Omental fat pad (tissue), 4 donors: ENCODE measurements around the gene EPHA4. TPM values are rescaled to one million over a fixed set of nuclear protein-coding genes. Genes with fewer than 3 reads are reported as not detected.

Source experiments
- ATAC-seq: fragments of 150-250 bp; one replicate; pipeline ENCODE4 v1.9.1; 2016; ENCODE audit warnings: mild to moderate bottlenecking, moderate library complexity; ENCODE audit not compliant: low FRiP score
- DNase-seq: peaks from one replicate; pipeline ENCODE4 v3.0.0-alpha.2; 2019; ENCODE audit warnings: low spot score
- total RNA-seq, 4 donors: library from RNA; depleted of rRNA; stranded (reverse); fragments of >200 nt; gene quantifications; one replicate each; pipeline ENCODE4 v1.1.0, GENCODE V29; 2016
- TF ChIP-seq, protein P1 (sequence below), 3 donors: fragments of 450-650 bp; IDR thresholded peaks; one replicate each; pipeline ENCODE4 v1.5.1; 2016 to 2017; ENCODE audit warnings: antibody characterized with exemption in 3 of 3, mild to moderate bottlenecking in 3 of 3, moderate library complexity in 2 of 3

Gene EPHA4
- total RNA-seq, 4 donors from 2014 or later: 18.5 to 43.0 (median 23.6) TPM

- ATAC-seq (no peak), DNase-seq (no peak)
- TF ChIP-seq, protein P1, sequence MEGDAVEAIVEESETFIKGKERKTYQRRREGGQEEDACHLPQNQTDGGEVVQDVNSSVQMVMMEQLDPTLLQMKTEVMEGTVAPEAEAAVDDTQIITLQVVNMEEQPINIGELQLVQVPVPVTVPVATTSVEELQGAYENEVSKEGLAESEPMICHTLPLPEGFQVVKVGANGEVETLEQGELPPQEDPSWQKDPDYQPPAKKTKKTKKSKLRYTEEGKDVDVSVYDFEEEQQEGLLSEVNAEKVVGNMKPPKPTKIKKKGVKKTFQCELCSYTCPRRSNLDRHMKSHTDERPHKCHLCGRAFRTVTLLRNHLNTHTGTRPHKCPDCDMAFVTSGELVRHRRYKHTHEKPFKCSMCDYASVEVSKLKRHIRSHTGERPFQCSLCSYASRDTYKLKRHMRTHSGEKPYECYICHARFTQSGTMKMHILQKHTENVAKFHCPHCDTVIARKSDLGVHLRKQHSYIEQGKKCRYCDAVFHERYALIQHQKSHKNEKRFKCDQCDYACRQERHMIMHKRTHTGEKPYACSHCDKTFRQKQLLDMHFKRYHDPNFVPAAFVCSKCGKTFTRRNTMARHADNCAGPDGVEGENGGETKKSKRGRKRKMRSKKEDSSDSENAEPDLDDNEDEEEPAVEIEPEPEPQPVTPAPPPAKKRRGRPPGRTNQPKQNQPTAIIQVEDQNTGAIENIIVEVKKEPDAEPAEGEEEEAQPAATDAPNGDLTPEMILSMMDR (IDR thresholded peaks at IDR 0.05): no peak
Measured at GRCh38 chr2:221428896-221429295, 143.2 kb downstream of the EPHA4 start.

DNA sequence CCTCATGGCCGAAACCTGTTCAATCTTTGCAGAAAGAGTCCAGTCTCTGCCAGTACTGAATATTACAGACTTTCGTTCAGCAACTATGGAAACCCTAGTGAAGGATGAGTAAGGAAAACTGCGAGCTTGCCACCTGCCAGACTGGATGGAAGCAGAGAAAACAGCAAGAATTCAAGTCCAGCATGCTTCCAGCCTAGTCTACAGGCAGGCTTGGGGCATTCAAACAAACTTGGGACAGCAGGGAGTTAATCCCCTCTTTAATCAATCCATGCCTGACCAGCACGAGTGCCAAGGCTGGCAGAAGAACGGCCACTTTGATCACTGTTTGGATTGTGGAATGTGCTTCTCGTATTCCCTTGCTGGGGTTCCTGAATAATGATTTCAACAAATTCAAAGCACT, 145.2 kb downstream of the EPHA4 start:
- DNase-seq (no peak), ATAC-seq (no peak)
- TF ChIP-seq, protein P1 (IDR thresholded peaks at IDR 0.05): no peak

DNA sequence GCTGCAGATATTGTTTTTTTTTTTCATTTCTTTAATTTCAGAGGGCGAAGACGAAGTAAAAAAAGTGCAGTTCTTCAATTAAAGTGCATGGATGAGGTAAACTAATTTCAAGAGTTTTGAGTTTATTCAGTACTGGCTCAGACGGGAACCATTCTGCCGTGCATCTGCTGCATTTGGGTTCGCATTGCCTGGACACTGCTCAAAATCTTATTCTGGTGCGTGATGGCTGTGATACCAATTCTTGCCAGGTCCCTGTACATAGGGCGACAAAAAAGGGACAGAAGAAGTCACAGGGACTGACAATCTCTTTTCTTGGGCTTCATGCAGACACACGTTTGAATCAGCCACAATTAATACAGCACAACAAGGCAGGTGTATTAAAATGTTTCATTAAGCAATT, 146.2 kb downstream of the EPHA4 start:
- TF ChIP-seq, protein P1 (IDR thresholded peaks at IDR 0.05): no peak
- ATAC-seq: no peak
- DNase-seq: no peak

DNA sequence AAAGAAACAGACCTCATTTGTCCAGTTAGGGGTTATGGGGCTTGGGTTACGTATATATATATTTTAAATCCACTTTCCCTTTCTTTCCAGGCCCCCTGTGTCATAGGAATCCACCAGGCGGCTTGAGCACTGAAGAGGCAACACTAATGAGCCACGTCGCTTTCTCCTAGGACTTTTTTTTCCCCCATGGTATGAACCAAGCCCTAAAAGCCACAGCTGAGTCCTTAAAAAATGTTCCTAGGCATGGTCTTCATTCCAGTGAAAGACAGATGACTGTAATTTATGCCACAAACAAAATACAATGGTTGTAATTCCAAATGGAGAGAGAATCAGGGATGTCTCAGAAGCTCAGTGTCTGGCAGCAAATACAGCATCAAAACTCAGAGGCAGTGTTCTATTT, 146.8 kb downstream of the EPHA4 start:
- DNase-seq (no peak), ATAC-seq (no peak)
- TF ChIP-seq, protein P1 (IDR thresholded peaks at IDR 0.05): no peak

GRCh38 chr2:221423210-221423804, 148.8 kb downstream of the EPHA4 start:
- TF ChIP-seq, protein P1 (IDR thresholded peaks at IDR 0.05): no peak
- DNase-seq: no peak
- ATAC-seq: no peak

DNA sequence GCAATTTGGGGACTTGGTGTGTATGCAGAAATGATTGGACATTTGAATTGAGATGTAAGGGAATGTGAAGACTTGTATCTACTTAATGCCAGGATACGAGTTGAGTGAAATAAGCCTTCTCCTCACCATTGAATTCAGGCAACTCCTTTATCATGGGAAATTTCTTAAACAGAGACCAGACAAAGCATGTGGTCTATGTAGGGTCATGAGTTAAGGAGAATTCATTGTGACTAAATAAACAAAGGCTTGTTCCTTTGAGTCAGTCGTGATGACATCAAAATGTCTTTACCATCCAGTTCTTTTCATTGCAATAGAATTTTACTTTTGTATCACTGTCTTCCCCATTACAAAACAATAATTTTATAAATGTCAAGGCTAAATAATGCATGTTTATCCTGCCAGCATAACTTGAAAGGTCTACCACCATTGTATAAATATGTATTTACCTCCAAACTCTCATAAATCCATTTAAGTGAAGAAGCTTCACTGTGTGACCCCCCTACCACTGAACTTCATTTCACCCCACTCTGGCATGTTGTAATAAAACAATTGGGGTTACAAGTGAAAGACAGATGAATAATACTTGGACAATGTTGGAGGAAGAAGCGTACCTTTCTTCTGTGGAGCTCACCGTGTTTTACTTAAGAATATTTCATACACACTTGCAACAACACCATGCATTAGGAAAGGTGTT, 149.4 kb downstream of the EPHA4 start:
- ATAC-seq: no peak
- no peak for DNase-seq
- TF ChIP-seq, protein P1 (IDR thresholded peaks at IDR 0.05): no peak

GRCh38 chr2:221420245-221420644, 151.9 kb downstream of the EPHA4 start:
- DNase-seq: no peak
- ATAC-seq: no peak
- TF ChIP-seq, protein P1 (IDR thresholded peaks at IDR 0.05): no peak
